Stomach (tissue), 9 donors: ENCODE data around the gene GPI. TPM values are rescaled to one million over a fixed set of nuclear protein-coding genes. Genes with fewer than 3 reads are reported as not detected.

ENCODE experiments used
- DNase-seq, 2 donors: peaks; one replicate each; pipeline versions ENCODE4 v3.0.0 to v3.0.0-alpha.2; 2013 to 2019
- H3K27ac ChIP-seq, 5 donors: fragments of 200-600 bp in 4 of 5; sonication (generic) in 4 of 5; one replicate each; pipeline ENCODE4 v1.5.1; 2013 to 2019; ENCODE audit warnings: mild to moderate bottlenecking in 1 of 5, moderate library complexity in 1 of 5
- H3K27me3 ChIP-seq, 3 donors: fragments of 200-600 bp; sonication (generic); one replicate each; pipeline ENCODE4 v1.5.1; 2017 to 2019; ENCODE audit warnings: mixed run types in 1 of 3
- H3K36me3 ChIP-seq, 4 donors: fragments of 200-600 bp; sonication (generic); 1 replicate in 3 of 4; 2 replicates in 1 of 4; pipeline ENCODE4 v1.5.1; 2016 to 2019
- H3K4me1 ChIP-seq, 4 donors: fragments of 200-600 bp; sonication (generic); one replicate each; pipeline ENCODE4 v1.5.1; 2016 to 2019
- H3K4me3 ChIP-seq, 4 donors: fragments of 200-600 bp; sonication (generic) in 3 of 4; one replicate each; pipeline ENCODE4 v1.5.1; 2016 to 2019; ENCODE audit warnings: mild to moderate bottlenecking in 1 of 4
- H3K9me3 ChIP-seq, 4 donors: fragments of 200-600 bp; sonication (generic); one replicate each; pipeline ENCODE4 v1.5.1; 2016 to 2019
- EP300 ChIP-seq: sonication (generic); formaldehyde crosslinking; IDR thresholded peaks from one replicate; pipeline ENCODE4 v1.6.1; 2017; ENCODE audit warnings: antibody characterized with exemption
- POLR2A ChIP-seq, 4 donors: fragments of 450-650 bp; IDR thresholded peaks; one replicate each; pipeline ENCODE4 v1.6.1; 2016; ENCODE audit warnings: antibody characterized with exemption in 4 of 4, control low read depth in 2 of 4, mild to moderate bottlenecking in 1 of 4, moderate library complexity in 1 of 4
- POLR2AphosphoS5 ChIP-seq, 3 donors: sonication (generic); formaldehyde crosslinking; IDR thresholded peaks; one replicate each; pipeline ENCODE4 v1.6.1; 2016; ENCODE audit warnings: antibody characterized with exemption in 3 of 3
- WGBS, 5 donors: extraction: QIAGEN DNeasy Blood & Tissue Kit in 3 of 5; methylation state at CpG; one replicate each; pipeline versions ENCODE4 v1.1.5 to v1.1.7; 2013 to 2018; 5-methylcytosine and 5-hydroxymethylcytosine counted together
- intact Hi-C: fragments of 100-400 bp; cut with DNase I; formaldehyde crosslinking; loops from one replicate; pipeline ENCODE4 v1.15.1; 2023; ENCODE audit warnings: low total_unique reads
- polyA plus RNA-seq, 3 donors: library from polyadenylated mRNA; stranded (reverse); fragments of 200-250 nt; gene quantifications; one replicate each; pipeline ENCODE4 v1.2.3, GENCODE V29; 2013
- total RNA-seq, 5 donors: library from RNA; depleted of rRNA; stranded (reverse); fragments of >200 nt; gene quantifications; one replicate each; pipeline versions ENCODE4 v1.1.0 to v1.2.3, GENCODE V29; 2014 to 2016
- TF ChIP-seq, protein P1 (sequence below), 7 experiments: fragments of 450-650 bp in 4 of 7; fragments of 200-600 bp in 3 of 7; sonication (generic) in 3 of 7; IDR thresholded peaks; one replicate each; pipeline ENCODE4 v1.5.1; 2016 to 2019; ENCODE audit warnings: antibody characterized with exemption in 7 of 7, control low read depth in 2 of 7, mild to moderate bottlenecking in 1 of 7
- donor health status: healthy with polysubstance abuse.
- donor health status: Bipolar disorder and iron deficiency.
- donor health status: healthy.

Gene GPI
- total and polyA plus RNA-seq, 8 donors, result 66.1 to 306 (median 98.3) TPM

DNA sequence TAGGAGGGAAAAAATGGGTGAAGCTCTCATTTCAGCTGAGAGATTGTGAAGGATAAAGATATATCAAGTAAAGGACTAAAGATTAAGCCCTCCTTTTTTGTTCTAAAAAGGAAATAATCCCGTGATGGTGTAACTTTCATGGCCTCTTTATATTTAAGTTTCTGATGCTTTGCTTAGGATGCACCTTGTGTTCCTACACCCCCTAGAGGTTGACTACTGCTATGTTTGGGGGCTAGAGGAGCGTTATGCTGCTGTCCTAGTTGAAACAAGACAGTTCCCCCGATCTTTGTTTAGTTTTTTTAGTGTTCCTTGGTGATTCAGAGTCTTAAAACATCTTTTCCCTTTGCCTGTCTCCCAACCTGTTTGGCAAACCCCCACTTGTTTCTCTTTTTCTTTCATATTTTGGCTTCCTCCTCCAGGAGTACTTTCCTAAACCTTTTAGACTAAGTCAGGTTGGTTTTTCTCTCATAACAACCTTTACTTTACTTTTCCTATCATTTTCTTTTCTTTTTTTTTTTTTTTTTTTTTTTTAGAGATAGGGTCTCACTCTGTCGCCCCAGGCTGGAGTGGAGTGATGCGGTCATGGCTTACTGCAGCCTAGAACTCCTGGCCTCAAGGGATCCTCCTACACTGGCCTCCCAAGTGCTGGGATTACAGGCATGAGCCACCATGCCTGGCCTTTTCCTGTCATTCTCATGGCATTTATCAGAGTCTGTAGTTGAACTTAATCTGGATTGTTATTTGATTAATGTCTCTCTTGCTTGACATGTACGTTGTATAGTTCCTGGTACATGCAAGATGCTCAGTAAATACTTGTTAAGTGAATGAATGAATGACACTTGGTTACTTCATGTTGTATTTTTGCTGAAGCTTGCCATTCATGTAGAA, 66.0 kb downstream of the GPI start:
- 28 to 41% (median 32%) methylated on average over 6 of the region's 6 CpGs for WGBS, 5 donors
- DNase-seq, result peak in 1 of 2 donors; percentile 72
- TF ChIP-seq, protein P1, sequence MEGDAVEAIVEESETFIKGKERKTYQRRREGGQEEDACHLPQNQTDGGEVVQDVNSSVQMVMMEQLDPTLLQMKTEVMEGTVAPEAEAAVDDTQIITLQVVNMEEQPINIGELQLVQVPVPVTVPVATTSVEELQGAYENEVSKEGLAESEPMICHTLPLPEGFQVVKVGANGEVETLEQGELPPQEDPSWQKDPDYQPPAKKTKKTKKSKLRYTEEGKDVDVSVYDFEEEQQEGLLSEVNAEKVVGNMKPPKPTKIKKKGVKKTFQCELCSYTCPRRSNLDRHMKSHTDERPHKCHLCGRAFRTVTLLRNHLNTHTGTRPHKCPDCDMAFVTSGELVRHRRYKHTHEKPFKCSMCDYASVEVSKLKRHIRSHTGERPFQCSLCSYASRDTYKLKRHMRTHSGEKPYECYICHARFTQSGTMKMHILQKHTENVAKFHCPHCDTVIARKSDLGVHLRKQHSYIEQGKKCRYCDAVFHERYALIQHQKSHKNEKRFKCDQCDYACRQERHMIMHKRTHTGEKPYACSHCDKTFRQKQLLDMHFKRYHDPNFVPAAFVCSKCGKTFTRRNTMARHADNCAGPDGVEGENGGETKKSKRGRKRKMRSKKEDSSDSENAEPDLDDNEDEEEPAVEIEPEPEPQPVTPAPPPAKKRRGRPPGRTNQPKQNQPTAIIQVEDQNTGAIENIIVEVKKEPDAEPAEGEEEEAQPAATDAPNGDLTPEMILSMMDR (IDR thresholded peaks at IDR 0.05), result peak in 4 of 7 experiments; percentile 25 to 44 (median 32)
- no peak for TF ChIP-seq POLR2A (IDR thresholded peaks at IDR 0.05)
- no peaks in the 10 kb centered on the region for H3K27me3 ChIP-seq
- H3K4me1 ChIP-seq, result peaks cover 31 to 53% (median 44%) of the 10 kb centered on the region in 4 donors
- no peaks in the 10 kb centered on the region for H3K9me3 ChIP-seq
- H3K4me3 ChIP-seq, result peak overlapping the region in 2 of 4 donors; percentile 97 to 99
- peaks cover 24 to 37% (median 34%) of the 10 kb centered on the region in 4 donors for H3K36me3 ChIP-seq
- intact Hi-C loops, result no loop called here
- H3K27ac ChIP-seq, result peak overlapping the region in 3 of 5 donors; percentile 5 to 53 (median 6)

GRCh38 chr19:34431681-34432402, 66.8 kb downstream of the GPI start:
- peak in 1 of 2 donors; percentile 10 for DNase-seq
- Histone ChIP-seq H3K27ac (peak overlapping the region in 2 of 5 donors; percentile 6 to 53), H3K36me3 (peaks cover 33 to 45% (median 40%) of the 10 kb centered on the region in 4 donors), H3K4me3 (no peak overlapping the region), H3K27me3 (no peaks in the 10 kb centered on the region), H3K4me1 (peaks cover 31 to 53% (median 44%) of the 10 kb centered on the region in 4 donors), H3K9me3 (no peaks in the 10 kb centered on the region)
- TF ChIP-seq POLR2AphosphoS5 (IDR thresholded peaks at IDR 0.05) (no peak), POLR2A (IDR thresholded peaks at IDR 0.05) (no peak), EP300 (no peak)
- TF ChIP-seq, protein P1 (IDR thresholded peaks at IDR 0.05), result no peak
- WGBS, 5 donors, result 25 to 37% (median 31%) methylated on average over 2 of the region's 2 CpGs
- intact Hi-C loops, result no loop called here

GRCh38 chr19:34432797-34433196, 67.8 kb downstream of the GPI start:
- no peak overlapping the region for H3K4me3 ChIP-seq
- H3K4me1 ChIP-seq, result peaks cover 31 to 46% (median 39%) of the 10 kb centered on the region in 4 donors
- H3K36me3 ChIP-seq, result peaks cover 43 to 55% (median 49%) of the 10 kb centered on the region in 4 donors
- TF ChIP-seq POLR2A (IDR thresholded peaks at IDR 0.05), result no peak
- TF ChIP-seq EP300, result peak; percentile 50
- no peak for TF ChIP-seq POLR2AphosphoS5 (IDR thresholded peaks at IDR 0.05)
- TF ChIP-seq, protein P1 (IDR thresholded peaks at IDR 0.05), result no peak
- 69 to 85% (median 80%) methylated on average over 5 of the region's 5 CpGs for WGBS, 5 donors
- DNase-seq, result peak in 1 of 2 donors; percentile 10
- intact Hi-C loops, result no loop called here
- peak overlapping the region in 3 of 5 donors; percentile 20 to 34 (median 25) for H3K27ac ChIP-seq
- H3K9me3 ChIP-seq, result no peaks in the 10 kb centered on the region
- no peaks in the 10 kb centered on the region for H3K27me3 ChIP-seq

DNA sequence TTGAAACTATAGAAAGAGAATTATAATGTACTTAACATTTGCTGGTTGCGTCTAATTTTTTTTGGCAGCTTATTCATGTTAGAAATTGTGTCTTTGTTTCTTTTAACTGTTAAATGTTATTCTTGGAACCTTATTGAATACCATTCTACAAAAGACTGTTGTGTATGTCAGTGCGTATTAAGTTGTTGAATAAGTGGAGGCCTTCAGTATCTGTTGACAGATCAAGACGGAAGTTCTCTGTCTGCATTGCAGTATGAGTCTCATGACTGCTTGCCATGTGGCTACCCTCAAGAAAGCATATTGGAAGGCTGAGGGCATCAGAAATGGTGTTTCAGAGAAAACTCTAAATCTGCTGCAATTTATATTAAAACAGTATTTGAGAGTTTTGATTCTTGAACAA, 71.7 kb downstream of the GPI start:
- TF ChIP-seq, protein P1 (IDR thresholded peaks at IDR 0.05), result no peak
- TF ChIP-seq EP300, result no peak
- TF ChIP-seq POLR2A (IDR thresholded peaks at IDR 0.05), result no peak
- no peak for TF ChIP-seq POLR2AphosphoS5 (IDR thresholded peaks at IDR 0.05)
- Histone ChIP-seq H3K36me3 (peaks cover 67 to 94% (median 87%) of the 10 kb centered on the region in 4 donors), H3K27ac (no peak overlapping the region), H3K27me3 (no peaks in the 10 kb centered on the region), H3K4me3 (no peak overlapping the region), H3K4me1 (peaks cover 2 to 16% (median 12%) of the 10 kb centered on the region in 4 donors), H3K9me3 (no peaks in the 10 kb centered on the region)
- intact Hi-C loops, result no loop called here
- no peak for DNase-seq
- WGBS, 5 donors, result 89 to 98% (median 93%) methylated on average over 3 of the region's 3 CpGs
